Endothelial cell (in vitro differentiated cells): Measurements from ENCODE around the gene PCGF5. TPM values are rescaled to one million over a fixed set of nuclear protein-coding genes. Genes with fewer than 3 reads are reported as not detected.
A peak's percentile ranks its signal among the peaks of the same experiment; 100 is the strongest.

Experiments used
- DNase-seq: peaks from one replicate; pipeline ENCODE4 v3.0.0; 2021; ENCODE audit warnings: low spot score
- H3K27ac Mint-ChIP-seq: one replicate; pipeline ENCODE4 v1.8.0; 2021; ENCODE audit warnings: mixed read lengths, inconsistent platforms; ENCODE audit not compliant: unreplicated experiment
- H3K27me3 Mint-ChIP-seq: one replicate; pipeline ENCODE4 v1.8.0; 2021; ENCODE audit warnings: mild to moderate bottlenecking, moderate library complexity, mixed read lengths, inconsistent platforms; ENCODE audit not compliant: unreplicated experiment
- H3K36me3 Mint-ChIP-seq: one replicate; pipeline ENCODE4 v1.8.0; 2021; ENCODE audit warnings: mild to moderate bottlenecking, low read depth, mixed read lengths, inconsistent platforms; ENCODE audit not compliant: unreplicated experiment
- H3K4me1 Mint-ChIP-seq: one replicate; pipeline ENCODE4 v1.8.0; 2021; ENCODE audit warnings: mild to moderate bottlenecking, mixed read lengths, inconsistent platforms; ENCODE audit not compliant: unreplicated experiment
- H3K4me3 Mint-ChIP-seq: one replicate; pipeline ENCODE4 v1.8.0; 2021; ENCODE audit warnings: mild to moderate bottlenecking, mixed read lengths, inconsistent platforms; ENCODE audit not compliant: unreplicated experiment
- H3K9me3 Mint-ChIP-seq: one replicate; pipeline ENCODE4 v1.8.0; 2021; ENCODE audit warnings: mixed read lengths, inconsistent platforms; ENCODE audit not compliant: unreplicated experiment
- total RNA-seq: library from RNA; stranded (reverse); fragmentation: NEBNext Ultra II Directional; extraction: Animal tissue kit (Norgen Biotek cat#: 25700); gene quantifications from one replicate; pipeline ENCODE4 v1.2.1, GENCODE V29; 2021; ENCODE audit not compliant: unreplicated experiment
- TF ChIP-seq, protein P1 (sequence below): fragments of 200-600 bp; sonication (generic); IDR thresholded peaks from one replicate; pipeline ENCODE4 v1.5.0; 2021; ENCODE audit warnings: antibody characterized with exemption; ENCODE audit not compliant: unreplicated experiment

Gene PCGF5
- total RNA-seq, 1 donor from 2014 or later = 21.5 TPM

DNA sequence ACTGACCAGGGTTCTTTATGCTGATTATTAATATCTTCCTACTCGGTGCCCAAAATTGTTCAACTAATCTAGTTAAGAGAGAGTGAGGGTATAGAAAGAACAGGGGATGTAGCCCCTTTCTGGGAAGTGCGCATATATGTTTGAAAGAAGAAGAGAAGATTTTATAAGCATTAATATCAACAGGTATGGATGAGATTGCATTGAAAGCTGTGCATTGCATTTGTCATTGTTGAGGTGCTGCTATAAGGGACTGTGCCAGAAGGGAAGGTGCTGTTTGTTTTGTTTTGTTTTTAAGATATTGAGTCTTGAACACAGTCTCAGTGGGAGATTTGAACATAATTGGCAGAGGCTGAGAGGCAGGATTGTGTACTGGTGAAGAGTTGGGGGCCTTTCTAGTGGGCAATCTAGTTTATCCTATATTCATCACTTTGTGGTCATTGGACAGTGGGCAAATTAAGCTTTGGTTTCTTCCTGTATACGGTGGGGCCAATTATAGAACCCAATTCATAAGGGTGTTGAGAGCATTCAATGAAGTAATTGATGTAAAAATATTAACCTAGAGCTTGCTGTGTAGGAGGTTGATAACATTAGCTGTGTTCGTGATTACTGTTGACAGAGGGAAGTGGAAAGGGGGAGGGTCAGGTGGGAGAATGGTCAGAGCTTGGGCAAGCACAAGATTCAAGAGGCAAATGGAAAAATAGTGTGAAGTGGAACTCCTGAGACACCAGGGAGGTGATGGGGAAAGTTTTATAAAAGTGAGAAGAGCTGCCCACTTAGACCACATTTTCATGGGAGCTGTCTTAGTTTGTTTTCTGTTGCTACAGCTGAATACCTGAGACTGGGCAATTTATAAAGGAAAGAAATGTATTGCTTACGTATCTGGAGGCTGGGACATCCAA, 19.9 kb upstream of the PCGF5 start:
- Mint-ChIP-seq H3K36me3 (peaks cover 3% of the 10 kb centered on the region), H3K4me3 (no peak overlapping the region), H3K4me1 (peaks cover 7% of the 10 kb centered on the region), H3K9me3 (no peaks in the 10 kb centered on the region), H3K27ac (no peak overlapping the region), H3K27me3 (peaks cover 1% of the 10 kb centered on the region)
- TF ChIP-seq, protein P1, sequence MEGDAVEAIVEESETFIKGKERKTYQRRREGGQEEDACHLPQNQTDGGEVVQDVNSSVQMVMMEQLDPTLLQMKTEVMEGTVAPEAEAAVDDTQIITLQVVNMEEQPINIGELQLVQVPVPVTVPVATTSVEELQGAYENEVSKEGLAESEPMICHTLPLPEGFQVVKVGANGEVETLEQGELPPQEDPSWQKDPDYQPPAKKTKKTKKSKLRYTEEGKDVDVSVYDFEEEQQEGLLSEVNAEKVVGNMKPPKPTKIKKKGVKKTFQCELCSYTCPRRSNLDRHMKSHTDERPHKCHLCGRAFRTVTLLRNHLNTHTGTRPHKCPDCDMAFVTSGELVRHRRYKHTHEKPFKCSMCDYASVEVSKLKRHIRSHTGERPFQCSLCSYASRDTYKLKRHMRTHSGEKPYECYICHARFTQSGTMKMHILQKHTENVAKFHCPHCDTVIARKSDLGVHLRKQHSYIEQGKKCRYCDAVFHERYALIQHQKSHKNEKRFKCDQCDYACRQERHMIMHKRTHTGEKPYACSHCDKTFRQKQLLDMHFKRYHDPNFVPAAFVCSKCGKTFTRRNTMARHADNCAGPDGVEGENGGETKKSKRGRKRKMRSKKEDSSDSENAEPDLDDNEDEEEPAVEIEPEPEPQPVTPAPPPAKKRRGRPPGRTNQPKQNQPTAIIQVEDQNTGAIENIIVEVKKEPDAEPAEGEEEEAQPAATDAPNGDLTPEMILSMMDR = no peak
- no peak for DNase-seq

DNA sequence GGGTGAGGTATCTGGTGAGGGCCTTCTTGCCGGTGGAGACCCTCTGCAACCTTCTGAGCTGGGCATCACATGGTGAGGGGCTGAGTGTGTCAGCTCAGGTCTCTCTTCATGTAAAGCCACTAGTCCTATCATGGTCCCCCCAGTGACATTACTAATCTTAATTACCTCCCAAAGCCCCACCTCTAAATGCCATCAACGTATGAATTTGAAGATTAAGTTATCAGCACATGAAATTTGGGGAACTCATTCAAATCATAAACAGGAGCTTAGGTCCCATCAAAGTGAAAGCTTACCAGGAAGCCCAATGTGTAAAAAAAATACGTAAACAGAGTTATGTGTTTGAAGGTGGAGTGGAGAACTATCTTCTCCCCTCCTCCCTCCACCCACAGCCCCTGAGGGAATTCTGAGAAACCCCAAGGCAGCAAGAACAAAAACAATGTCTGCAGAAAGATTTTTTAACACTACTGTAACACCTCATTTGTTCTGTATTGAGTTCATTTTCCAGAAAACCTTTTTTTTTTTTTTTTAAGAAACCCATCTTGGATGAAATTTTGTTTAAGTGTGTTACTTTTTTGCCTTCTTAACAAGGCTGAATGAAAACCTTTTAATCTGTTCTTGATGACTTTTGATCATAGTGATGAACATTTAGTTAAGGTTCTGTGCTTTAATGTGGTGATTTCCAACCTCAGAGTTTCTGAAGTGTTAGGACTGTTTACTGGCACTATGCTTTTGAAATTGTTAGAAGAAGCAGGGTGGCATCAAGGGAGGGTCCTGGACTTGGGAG, 19.1 kb upstream of the PCGF5 start:
- peaks cover 3% of the 10 kb centered on the region for H3K36me3 Mint-ChIP-seq
- H3K9me3 Mint-ChIP-seq = no peaks in the 10 kb centered on the region
- no peak overlapping the region for H3K27ac Mint-ChIP-seq
- no peaks in the 10 kb centered on the region for H3K27me3 Mint-ChIP-seq
- TF ChIP-seq, protein P1 = no peak
- peaks cover 13% of the 10 kb centered on the region for H3K4me1 Mint-ChIP-seq
- H3K4me3 Mint-ChIP-seq = no peak overlapping the region
- no peak for DNase-seq

DNA sequence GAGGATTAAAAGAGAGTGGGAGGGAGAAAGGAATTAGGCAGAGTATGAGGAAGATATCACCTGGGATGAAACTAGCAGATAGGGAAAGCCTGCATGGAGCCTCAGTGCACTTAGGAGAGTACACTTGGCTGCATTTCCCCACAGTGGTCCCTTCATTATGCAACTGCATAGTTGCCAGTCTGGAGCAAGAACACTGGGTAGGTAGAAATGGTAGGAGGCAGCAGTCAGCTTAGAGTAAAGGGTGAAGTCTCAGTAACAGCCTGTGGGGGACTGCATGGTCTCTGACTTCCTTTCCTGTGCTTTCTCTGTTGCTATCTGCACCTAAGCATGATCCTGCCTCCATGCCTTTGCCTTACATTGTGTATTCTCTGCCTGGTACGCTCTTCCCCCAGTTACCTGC, 14.0 kb upstream of the PCGF5 start:
- DNase-seq = no peak
- Mint-ChIP-seq H3K36me3 (no peaks in the 10 kb centered on the region), H3K27me3 (no peaks in the 10 kb centered on the region)

DNA sequence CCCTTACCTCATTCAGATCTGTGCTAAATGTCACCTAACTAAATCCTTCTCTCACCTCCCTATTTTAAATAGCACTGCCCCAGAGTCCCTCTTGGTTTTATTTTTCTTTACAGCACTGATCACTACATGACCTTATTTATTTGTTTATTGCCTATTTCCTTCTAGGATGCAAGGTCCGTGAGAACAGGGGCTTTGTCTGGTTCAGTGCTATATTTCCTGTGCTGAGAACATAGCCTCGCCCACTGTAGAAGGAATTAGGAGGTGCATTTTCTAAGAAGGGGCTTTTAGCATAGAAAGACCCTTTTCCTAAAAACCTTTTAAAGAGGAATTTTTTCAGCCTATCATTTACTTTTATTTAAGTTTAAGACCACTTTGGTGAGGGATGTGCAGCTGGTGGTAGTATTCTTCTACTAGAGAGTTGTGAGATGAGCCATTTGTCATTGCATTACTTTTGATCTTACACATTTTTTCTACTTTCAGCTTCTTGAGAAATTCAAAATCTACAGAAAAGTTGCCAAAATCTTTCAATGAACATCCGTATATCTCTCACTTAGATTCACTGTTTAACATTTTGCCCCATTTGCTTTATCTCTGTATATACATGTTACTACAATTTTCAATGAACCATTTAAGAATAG, 13.5 kb upstream of the PCGF5 start:
- TF ChIP-seq, protein P1 = no peak
- peak overlapping the region; percentile 24 for H3K4me3 Mint-ChIP-seq
- no peaks in the 10 kb centered on the region for H3K9me3 Mint-ChIP-seq
- H3K27ac Mint-ChIP-seq = peak overlapping the region; percentile 96
- H3K36me3 Mint-ChIP-seq = no peaks in the 10 kb centered on the region
- DNase-seq = no peak
- no peaks in the 10 kb centered on the region for H3K27me3 Mint-ChIP-seq
- H3K4me1 Mint-ChIP-seq = peaks cover 16% of the 10 kb centered on the region

More for the DNA sequence above, 14.0 kb upstream of the PCGF5 start:
- Mint-ChIP-seq H3K9me3 (no peaks in the 10 kb centered on the region), H3K4me1 (peaks cover 16% of the 10 kb centered on the region), H3K27ac (peak overlapping the region; percentile 96), H3K4me3 (peak overlapping the region; percentile 24)
- TF ChIP-seq, protein P1 = no peak
